Measurements from ENCODE around the gene GRAPL.
"Not testable (repeated sequence)": the region's sequence is repeated elsewhere in the genome, so short reads cannot be mapped to it uniquely, and the experiment has no call there.

GRCh38 chr17:19092737-19093683, 34.4 kb upstream of the GRAPL start:
- TF ChIP-seq, protein P1, sequence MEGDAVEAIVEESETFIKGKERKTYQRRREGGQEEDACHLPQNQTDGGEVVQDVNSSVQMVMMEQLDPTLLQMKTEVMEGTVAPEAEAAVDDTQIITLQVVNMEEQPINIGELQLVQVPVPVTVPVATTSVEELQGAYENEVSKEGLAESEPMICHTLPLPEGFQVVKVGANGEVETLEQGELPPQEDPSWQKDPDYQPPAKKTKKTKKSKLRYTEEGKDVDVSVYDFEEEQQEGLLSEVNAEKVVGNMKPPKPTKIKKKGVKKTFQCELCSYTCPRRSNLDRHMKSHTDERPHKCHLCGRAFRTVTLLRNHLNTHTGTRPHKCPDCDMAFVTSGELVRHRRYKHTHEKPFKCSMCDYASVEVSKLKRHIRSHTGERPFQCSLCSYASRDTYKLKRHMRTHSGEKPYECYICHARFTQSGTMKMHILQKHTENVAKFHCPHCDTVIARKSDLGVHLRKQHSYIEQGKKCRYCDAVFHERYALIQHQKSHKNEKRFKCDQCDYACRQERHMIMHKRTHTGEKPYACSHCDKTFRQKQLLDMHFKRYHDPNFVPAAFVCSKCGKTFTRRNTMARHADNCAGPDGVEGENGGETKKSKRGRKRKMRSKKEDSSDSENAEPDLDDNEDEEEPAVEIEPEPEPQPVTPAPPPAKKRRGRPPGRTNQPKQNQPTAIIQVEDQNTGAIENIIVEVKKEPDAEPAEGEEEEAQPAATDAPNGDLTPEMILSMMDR (IDR thresholded peaks at IDR 0.05), result not testable (repeated sequence)
- TF ChIP-seq POLR2A, POLR2AphosphoS5 (IDR thresholded peaks at IDR 0.05): not testable (repeated sequence)
